H9 (cell line): ENCODE data around the gene ITSN2. TPM values are rescaled to one million over a fixed set of nuclear protein-coding genes. Genes with fewer than 3 reads are reported as not detected.

Experiments
- DNase-seq: peaks from one replicate; pipeline ENCODE4 v3.0.0-alpha.2; 2017
- H2AFZ ChIP-seq: one replicate; pipeline ENCODE4 v1.6.1; 2013; ENCODE audit warnings: mild to moderate bottlenecking, low read length, control low read depth, moderate library complexity
- H2AK5ac ChIP-seq: 2 replicates; pipeline ENCODE4 v1.6.1; 2013; ENCODE audit warnings: low read length, control low read depth, mixed read lengths; ENCODE audit not compliant: insufficient read length
- H2BK120ac ChIP-seq: one replicate; pipeline ENCODE4 v1.6.1; 2013; ENCODE audit warnings: low read depth, mild to moderate bottlenecking, low read length, control low read depth, inconsistent platforms; ENCODE audit not compliant: poor library complexity, severe bottlenecking
- H2BK12ac ChIP-seq: 2 replicates; pipeline ENCODE4 v1.6.1; 2013; ENCODE audit warnings: low read length, control low read depth, mixed read lengths, low read depth; ENCODE audit not compliant: insufficient read length
- H2BK15ac ChIP-seq: 2 replicates; pipeline ENCODE4 v1.6.1; 2013; ENCODE audit warnings: low read depth, low read length, control low read depth
- H2BK20ac ChIP-seq: one replicate; pipeline ENCODE4 v1.6.1; 2013; ENCODE audit warnings: low read depth, mild to moderate bottlenecking, low read length, control low read depth, inconsistent platforms; ENCODE audit not compliant: poor library complexity, severe bottlenecking
- H2BK5ac ChIP-seq: 2 replicates; pipeline ENCODE4 v1.6.1; 2013; ENCODE audit warnings: low read length, control low read depth, mixed read lengths; ENCODE audit not compliant: insufficient read length
- H3K14ac ChIP-seq: 2 replicates; pipeline ENCODE4 v1.6.1; 2013; ENCODE audit warnings: low read length, control low read depth; ENCODE audit not compliant: insufficient read depth
- H3K18ac ChIP-seq: 2 replicates; pipeline ENCODE4 v1.6.1; 2013; ENCODE audit warnings: low read depth, mild to moderate bottlenecking, mixed read lengths, low read length, control low read depth; ENCODE audit not compliant: insufficient read length
- H3K23ac ChIP-seq: 2 replicates; pipeline ENCODE4 v1.6.1; 2013; ENCODE audit warnings: low read length, control low read depth, mixed read lengths, low read depth; ENCODE audit not compliant: insufficient read length
- H3K23me2 ChIP-seq: 2 replicates; pipeline ENCODE4 v1.6.1; 2013; ENCODE audit warnings: low read depth, mild to moderate bottlenecking, mixed read lengths, low read length, control low read depth; ENCODE audit not compliant: insufficient read length, poor library complexity, severe bottlenecking
- H3K27ac ChIP-seq: 2 replicates; pipeline ENCODE4 v1.5.1; 2013; ENCODE audit warnings: low read length, control low read depth, mixed read lengths, low read depth; ENCODE audit not compliant: insufficient read length
- H3K27me3 ChIP-seq: 2 replicates; pipeline ENCODE4 v1.6.1; 2013; ENCODE audit warnings: low read length, control low read depth, inconsistent platforms; ENCODE audit not compliant: insufficient read depth
- H3K4ac ChIP-seq: 2 replicates; pipeline ENCODE4 v1.6.1; 2013; ENCODE audit warnings: low read depth, mild to moderate bottlenecking, control low read depth, inconsistent platforms, low read length, moderate library complexity
- H3K4me1 ChIP-seq: 2 replicates; pipeline ENCODE4 v1.6.1; 2013; ENCODE audit warnings: low read length, control low read depth, inconsistent platforms; ENCODE audit not compliant: insufficient read depth
- H3K4me2 ChIP-seq: 2 replicates; pipeline ENCODE4 v1.6.1; 2013; ENCODE audit warnings: low read length, control low read depth, mixed read lengths; ENCODE audit not compliant: insufficient read length, insufficient read depth
- H3K56ac ChIP-seq: 2 replicates; pipeline ENCODE4 v1.6.1; 2013; ENCODE audit warnings: low read depth, mild to moderate bottlenecking, mixed read lengths, low read length, control low read depth; ENCODE audit not compliant: insufficient read length
- H3K79me1 ChIP-seq: 2 replicates; pipeline ENCODE4 v1.6.1; 2013; ENCODE audit warnings: low read depth, mild to moderate bottlenecking, moderate library complexity, low read length, control low read depth, inconsistent platforms; ENCODE audit not compliant: insufficient read depth, poor library complexity, severe bottlenecking
- H3K79me2 ChIP-seq: 2 replicates; pipeline ENCODE4 v1.6.1; 2013; ENCODE audit warnings: low read length, control low read depth, inconsistent platforms; ENCODE audit not compliant: insufficient read depth
- H3K9ac ChIP-seq: 2 replicates; pipeline ENCODE4 v1.6.1; 2013; ENCODE audit warnings: low read length, control low read depth, mixed read lengths; ENCODE audit not compliant: insufficient read length; ENCODE audit errors: extremely low read depth
- H3K9me3 ChIP-seq: one replicate; pipeline ENCODE4 v1.6.1; 2013; ENCODE audit warnings: low read depth, low read length, inconsistent platforms; ENCODE audit not compliant: control insufficient read depth
- H3T11ph ChIP-seq: one replicate; pipeline ENCODE4 v1.6.1; 2013; ENCODE audit warnings: mild to moderate bottlenecking, low read length, control low read depth, inconsistent platforms
- H4K20me1 ChIP-seq: one replicate; pipeline ENCODE4 v1.6.1; 2013; ENCODE audit not compliant: control insufficient read depth, insufficient read length, insufficient read depth
- H4K5ac ChIP-seq: 2 replicates; pipeline ENCODE4 v1.6.1; 2013; ENCODE audit warnings: low read depth, mild to moderate bottlenecking, mixed read lengths, low read length, control low read depth; ENCODE audit not compliant: insufficient read length
- H4K8ac ChIP-seq: replicated peaks from 2 replicates; pipeline ENCODE4 v1.6.1; 2013; ENCODE audit warnings: low read length, control low read depth, mixed read lengths, low read depth; ENCODE audit not compliant: insufficient read length
- H4K91ac ChIP-seq: 2 replicates; pipeline ENCODE4 v1.6.1; 2013; ENCODE audit warnings: low read depth, mild to moderate bottlenecking, moderate library complexity, mixed read lengths, low read length, control low read depth; ENCODE audit not compliant: insufficient read length
- H3K27ac Mint-ChIP-seq, 3 experiments: 2 replicates in 2 of 3; 3 replicates in 1 of 3; pipeline ENCODE4 v1.8.0; 2020 to 2021; ENCODE audit warnings: mixed read lengths in 3 of 3, mild to moderate bottlenecking in 1 of 3, moderate library complexity in 1 of 3
- H3K27me3 Mint-ChIP-seq: 2 replicates; pipeline ENCODE4 v1.8.0; 2021; ENCODE audit warnings: low read depth, mild to moderate bottlenecking, moderate library complexity, mixed read lengths
- H3K36me3 Mint-ChIP-seq, 3 experiments: 2 replicates in 2 of 3; 3 replicates in 1 of 3; pipeline ENCODE4 v1.8.0; 2020 to 2021; ENCODE audit warnings: low read depth in 3 of 3, mixed read lengths in 3 of 3; ENCODE audit not compliant: insufficient read depth in 1 of 3
- H3K4me1 Mint-ChIP-seq, 2 experiments: 2 replicates each; pipeline ENCODE4 v1.8.0; 2020; ENCODE audit warnings: mixed read lengths in 2 of 2
- H3K4me3 Mint-ChIP-seq, 2 experiments: 2 replicates in 1 of 2; 3 replicates in 1 of 2; pipeline ENCODE4 v1.8.0; 2020 to 2021; ENCODE audit warnings: mild to moderate bottlenecking in 2 of 2, mixed read lengths in 2 of 2, moderate library complexity in 1 of 2
- H3K9me3 Mint-ChIP-seq, 2 experiments: 2 replicates in 1 of 2; 3 replicates in 1 of 2; pipeline ENCODE4 v1.8.0; 2020; ENCODE audit warnings: mild to moderate bottlenecking in 2 of 2, mixed read lengths in 2 of 2, moderate library complexity in 1 of 2
- CTCF ChIP-seq: fragments of 200-600 bp; sonication (generic); conservative IDR thresholded peaks from 3 replicates; pipeline ENCODE4 v1.8.0; 2021; ENCODE audit warnings: antibody characterized with exemption, mild to moderate bottlenecking
- WGBS: extraction: QIAGEN DNeasy Blood & Tissue Kit; methylation state at CpG from one replicate; pipeline ENCODE4 v1.1.7; 2013; ENCODE audit warnings: missing lambda C conversion rate, low lambda C conversion rate, mixed read lengths; ENCODE audit not compliant: insufficient read length; ENCODE audit errors: extremely low coverage; 5-methylcytosine and 5-hydroxymethylcytosine counted together
- total RNA-seq: library from RNA; stranded (reverse); gene quantifications from 2 replicates; pipeline ENCODE4 v1.2.1, GENCODE V29; 2021

ITSN2 gene
- total RNA-seq, 1 experiment from 2014 or later: 17.0 TPM

GRCh38 chr2:24304631-24305030 lies 55.7 kb downstream of the ITSN2 start:
- no peak overlapping the region; a peak in 1 of 7 replicates for H3K27ac Mint-ChIP-seq
- H2BK12ac ChIP-seq: no peak overlapping the region
- H2AK5ac ChIP-seq: no peak overlapping the region
- H4K20me1 ChIP-seq: no peaks in the 10 kb centered on the region
- no peak overlapping the region for H3K4ac ChIP-seq
- no peaks in the 10 kb centered on the region for H3K27me3 Mint-ChIP-seq
- H2BK20ac ChIP-seq: no peak overlapping the region
- no peak overlapping the region for H4K91ac ChIP-seq
- no peaks in the 10 kb centered on the region for H3K79me1 ChIP-seq
- H3K56ac ChIP-seq: no peak overlapping the region
- H2BK5ac ChIP-seq: no peak overlapping the region
- peaks cover 2 to 4% of the 10 kb centered on the region in 2 experiments; a peak in 2 of 4 replicates for H3K4me1 Mint-ChIP-seq
- no CpG with 5 or more reads among the region's 3 CpGs for WGBS
- H3K36me3 Mint-ChIP-seq: peaks cover 6 to 31% (median 28%) of the 10 kb centered on the region in 3 experiments; a peak in 5 of 7 replicates
- H2BK120ac ChIP-seq: no peak overlapping the region
- no peak for DNase-seq
- H3K9me3 ChIP-seq: no peaks in the 10 kb centered on the region
- no peak overlapping the region for H3K14ac ChIP-seq
- TF ChIP-seq CTCF: no peak
- no peak overlapping the region for H2BK15ac ChIP-seq
- H3T11ph ChIP-seq: no peak overlapping the region
- H3K27me3 ChIP-seq: no peaks in the 10 kb centered on the region
- H3K23ac ChIP-seq: no peak overlapping the region
- H3K23me2 ChIP-seq: no peaks in the 10 kb centered on the region
- H3K4me3 Mint-ChIP-seq: no peak overlapping the region
- H3K9ac ChIP-seq: no peak overlapping the region
- no peak overlapping the region for H3K4me2 ChIP-seq
- H3K79me2 ChIP-seq: no peaks in the 10 kb centered on the region
- H4K5ac ChIP-seq: no peak overlapping the region
- H3K4me1 ChIP-seq: no peaks in the 10 kb centered on the region
- no peak overlapping the region for H3K27ac ChIP-seq
- H4K8ac ChIP-seq: no peak overlapping the region
- H3K9me3 Mint-ChIP-seq: no peaks in the 10 kb centered on the region
- H2AFZ ChIP-seq: no peak overlapping the region
- H3K18ac ChIP-seq: no peak overlapping the region
